IMR-90 (cell line): ENCODE measurements around the gene USP9X. TPM values are rescaled to one million over a fixed set of nuclear protein-coding genes. Genes with fewer than 3 reads are reported as not detected.

Experiments used
- ATAC-seq: fragments of 200-7000 bp; cut with Tn5 transposase; 2 replicates; pipeline ENCODE4 v1.9.1; 2020; ENCODE audit warnings: low read depth, mild to moderate bottlenecking, moderate library complexity
- BruUV-seq: library from RNA; stranded (reverse); fragments of 400-500 nt; replicated peaks from 2 replicates; lab custom pipeline; 2021; lab: Mats Ljungman, UMichigan
- CTCF ChIA-PET: fragments of 300-600 bp; formaldehyde crosslinking; extraction: SDS; loops from one replicate; lab custom pipeline; 2021; ENCODE audit warnings: antibody characterized with exemption; lab: Yijun Ruan, JAX
- POLR2A ChIA-PET: fragments of 300-600 bp; sonication (Branson Sonifier 250); formaldehyde crosslinking; loops from one replicate; lab custom pipeline; 2022; ENCODE audit warnings: antibody characterized with exemption; ENCODE audit not compliant: unreplicated experiment; lab: Charles Lee
- DNase-seq: peaks from one replicate; pipeline ENCODE4 v3.0.0; 2013
- H2AFZ ChIP-seq: replicated peaks from 2 replicates; pipeline ENCODE3; 2013; ENCODE audit warnings: low read length, mild to moderate bottlenecking; ENCODE audit not compliant: poor library complexity
- H2AK5ac ChIP-seq: 2 replicates; pipeline ENCODE4 v1.6.1; 2013; ENCODE audit warnings: low read depth, low read length, inconsistent platforms
- H2AK9ac ChIP-seq: replicated peaks from 2 replicates; pipeline ENCODE3; 2013; ENCODE audit warnings: mild to moderate bottlenecking, low read depth, low read length, moderate library complexity; ENCODE audit not compliant: poor library complexity
- H2BK120ac ChIP-seq: 2 replicates; pipeline ENCODE4 v1.6.1; 2013; ENCODE audit warnings: low read depth, low read length, inconsistent platforms
- H2BK15ac ChIP-seq: 3 replicates; pipeline ENCODE4 v1.6.1; 2013; ENCODE audit warnings: low read depth, low read length, inconsistent platforms
- H2BK20ac ChIP-seq: 2 replicates; pipeline ENCODE4 v1.6.1; 2013; ENCODE audit warnings: low read depth, mild to moderate bottlenecking, inconsistent platforms, low read length, moderate library complexity
- H2BK5ac ChIP-seq: 2 replicates; pipeline ENCODE4 v1.6.1; 2013; ENCODE audit warnings: mild to moderate bottlenecking, low read depth, low read length, inconsistent platforms; ENCODE audit not compliant: poor library complexity, severe bottlenecking
- H3K14ac ChIP-seq: replicated peaks from 2 replicates; pipeline ENCODE4 v1.6.1; 2013; ENCODE audit warnings: low read depth, low read length, inconsistent platforms
- H3K18ac ChIP-seq: 2 replicates; pipeline ENCODE4 v1.6.1; 2013; ENCODE audit warnings: low read depth, low read length, control low read depth
- H3K23ac ChIP-seq: 2 replicates; pipeline ENCODE4 v1.6.1; 2013; ENCODE audit warnings: low read depth, low read length, inconsistent platforms
- H3K27ac ChIP-seq: 2 replicates; pipeline ENCODE4 v1.5.1; 2013; ENCODE audit warnings: mild to moderate bottlenecking, control low read depth, low read length; ENCODE audit not compliant: insufficient read depth
- H3K27me3 ChIP-seq: 2 replicates; pipeline ENCODE4 v1.6.1; 2013; ENCODE audit warnings: low read length; ENCODE audit not compliant: control insufficient read depth, insufficient read depth
- H3K36me3 ChIP-seq: 2 replicates; pipeline ENCODE4 v1.6.1; 2013; ENCODE audit warnings: low read length, mixed read lengths; ENCODE audit not compliant: control insufficient read depth, insufficient read depth
- H3K4ac ChIP-seq: 2 replicates; pipeline ENCODE4 v1.6.1; 2013; ENCODE audit warnings: low read depth, low read length, inconsistent platforms
- H3K4me1 ChIP-seq: 2 replicates; pipeline ENCODE4 v1.6.1; 2013; ENCODE audit warnings: low read length, mixed read lengths; ENCODE audit not compliant: control insufficient read depth, insufficient read depth
- H3K4me2 ChIP-seq: 2 replicates; pipeline ENCODE4 v1.6.1; 2013; ENCODE audit warnings: low read depth, mild to moderate bottlenecking, control low read depth, low read length, moderate library complexity
- H3K4me3 ChIP-seq: 2 replicates; pipeline ENCODE4 v1.5.1; 2013; ENCODE audit warnings: low read depth, mild to moderate bottlenecking, control low read depth, low read length, moderate library complexity; ENCODE audit not compliant: insufficient read depth
- H3K56ac ChIP-seq: 2 replicates; pipeline ENCODE4 v1.6.1; 2013; ENCODE audit warnings: low read length, inconsistent platforms; ENCODE audit not compliant: insufficient read depth; ENCODE audit errors: extremely low read depth
- H3K79me1 ChIP-seq, 2 experiments: 2 replicates each; pipeline ENCODE4 v1.6.1; 2013; ENCODE audit warnings: low read length in 2 of 2, inconsistent platforms in 1 of 2, low read depth in 1 of 2
- H3K9ac ChIP-seq: 2 replicates; pipeline ENCODE4 v1.6.1; 2013; ENCODE audit warnings: low read depth, low read length, control low read depth
- H3K9me1 ChIP-seq: 2 replicates; pipeline ENCODE4 v1.6.1; 2013; ENCODE audit warnings: low read length, inconsistent platforms; ENCODE audit not compliant: insufficient read depth
- H3K9me3 ChIP-seq: 2 replicates; pipeline ENCODE4 v1.6.1; 2013; ENCODE audit warnings: low read length; ENCODE audit not compliant: control insufficient read depth, insufficient read depth
- H4K20me1 ChIP-seq: 2 replicates; pipeline ENCODE4 v1.6.1; 2013; ENCODE audit warnings: low read length, inconsistent platforms; ENCODE audit not compliant: insufficient read depth
- H4K5ac ChIP-seq: 2 replicates; pipeline ENCODE4 v1.6.1; 2013; ENCODE audit warnings: mild to moderate bottlenecking, low read depth, low read length, control low read depth
- H4K8ac ChIP-seq, 2 experiments: 2 replicates each; pipeline ENCODE4 v1.6.1; 2013; ENCODE audit warnings: low read depth in 2 of 2, low read length in 2 of 2, control low read depth in 1 of 2, inconsistent platforms in 1 of 2
- H4K91ac ChIP-seq: 2 replicates; pipeline ENCODE4 v1.6.1; 2013; ENCODE audit warnings: low read depth, low read length, inconsistent platforms; ENCODE audit not compliant: insufficient read depth
- BHLHE40 ChIP-seq: fragments of 150-350 bp; IDR thresholded peaks from 2 replicates; pipeline ENCODE4 v1.6.1; 2016; ENCODE audit warnings: mild to moderate bottlenecking, low read depth, low read length
- CEBPB ChIP-seq: IDR thresholded peaks from 2 replicates; pipeline ENCODE4 v1.6.1; 2012; ENCODE audit warnings: low read depth, low read length, improper control_type of control experiment
- CHD1 ChIP-seq: IDR thresholded peaks from 2 replicates; pipeline ENCODE4 v1.6.1; 2012; ENCODE audit warnings: low read depth, low read length, improper control_type of control experiment
- ELK1 ChIP-seq: fragments of 150-350 bp; IDR thresholded peaks from 2 replicates; pipeline ENCODE4 v1.6.1; 2016; ENCODE audit warnings: low read depth, mild to moderate bottlenecking, low read length, moderate library complexity, borderline replicate concordance
- FOS ChIP-seq: fragments of 150-350 bp; IDR thresholded peaks from 2 replicates; pipeline ENCODE4 v1.6.1; 2016; ENCODE audit warnings: low read depth, low read length
- MAFK ChIP-seq: IDR thresholded peaks from 2 replicates; pipeline ENCODE4 v1.6.1; 2012; ENCODE audit warnings: low read depth, low read length, improper control_type of control experiment
- MAZ ChIP-seq: IDR thresholded peaks from 2 replicates; pipeline ENCODE4 v1.6.1; 2012; ENCODE audit warnings: low read depth, mild to moderate bottlenecking, low read length, improper control_type of control experiment, moderate library complexity, borderline replicate concordance
- MXI1 ChIP-seq: IDR thresholded peaks from 2 replicates; pipeline ENCODE4 v1.6.1; 2012; ENCODE audit warnings: low read depth, mild to moderate bottlenecking, low read length, moderate library complexity, borderline replicate concordance
- NFE2L2 ChIP-seq: fragments of 150-350 bp; IDR thresholded peaks from 2 replicates; pipeline ENCODE4 v1.6.1; 2016; ENCODE audit warnings: low read depth, mild to moderate bottlenecking, low read length
- POLR2A ChIP-seq: IDR thresholded peaks from 2 replicates; pipeline ENCODE4 v1.6.1; 2012; ENCODE audit warnings: mild to moderate bottlenecking, low read depth, low read length
- RAD21 ChIP-seq: IDR thresholded peaks from 2 replicates; pipeline ENCODE4 v1.6.1; 2012; ENCODE audit warnings: low read length, improper control_type of control experiment
- RCOR1 ChIP-seq: IDR thresholded peaks from 2 replicates; pipeline ENCODE4 v1.6.1; 2012; ENCODE audit warnings: mild to moderate bottlenecking, low read length, improper control_type of control experiment; ENCODE audit not compliant: insufficient replicate concordance
- RFX5 ChIP-seq: IDR thresholded peaks from 2 replicates; pipeline ENCODE4 v1.8.0; 2012; ENCODE audit warnings: low read depth, mild to moderate bottlenecking, low read length, moderate library complexity
- SMC3 ChIP-seq: fragments of 150-350 bp; IDR thresholded peaks from 2 replicates; pipeline ENCODE4 v1.6.1; 2016; ENCODE audit warnings: low read depth, mild to moderate bottlenecking, antibody characterized with exemption, low read length, moderate library complexity
- WGBS, 2 experiments: methylation state at CpG; one replicate each; pipeline versions ENCODE4 v1.1.5 to v1.1.7; 2013; ENCODE audit warnings: missing lambda C conversion rate in 2 of 2; ENCODE audit not compliant: insufficient read length in 1 of 2; ENCODE audit errors: extremely low coverage in 2 of 2; 5-methylcytosine and 5-hydroxymethylcytosine counted together
- dilution Hi-C: fragments of 300-500 bp; cut with HindIII; formaldehyde crosslinking; loops from one replicate; pipeline ENCODE4 v1.14.3; 2018; ENCODE audit warnings: low sequenced_read_pairs; ENCODE audit not compliant: unreplicated experiment
- in situ Hi-C: fragments of 300-500 bp; cut with MboI; formaldehyde crosslinking; loops from 3 replicates; pipeline ENCODE4 v1.14.3; 2019; ENCODE audit warnings: low sequenced_read_pairs, inconsistent platforms, mixed read lengths
- intact Hi-C: fragments of 100-400 bp; cut with micrococcal nuclease; formaldehyde crosslinking; loops from 2 replicates; pipeline ENCODE4 v1.10.0; 2022
- polyA plus RNA-seq, 3 experiments: library from polyadenylated mRNA; depleted of rRNA; stranded (reverse); fragments of >200 nt; gene quantifications; 2 replicates each; pipeline ENCODE4 v1.2.3, GENCODE V29; 2012; ENCODE audit warnings: low replicate concordance in 1 of 3
- total RNA-seq: library from RNA; depleted of rRNA; stranded (reverse); fragments of >200 nt; gene quantifications from 2 replicates; pipeline ENCODE4 v1.2.3, GENCODE V29; 2012
- TF ChIP-seq, protein P1 (sequence below): conservative IDR thresholded peaks from 2 replicates; pipeline ENCODE4 v1.5.1; 2012; ENCODE audit warnings: mild to moderate bottlenecking, low read depth, low read length, improper control_type of control experiment
- TF ChIP-seq, protein P2 (sequence below): fragments of 150-350 bp; IDR thresholded peaks from 2 replicates; pipeline ENCODE4 v1.6.1; 2017; ENCODE audit warnings: mild to moderate bottlenecking, antibody characterized with exemption, low read length, low read depth

The USP9X gene
- total and polyA plus RNA-seq, 2 of the 4 experiments (the other 2 are of a cell fraction): 17.5 to 104 TPM

GRCh38 chrX:41122664-41123257, 37.5 kb downstream of the USP9X start:
- Histone ChIP-seq H4K20me1 (peaks cover 69% of the 10 kb centered on the region), H3K4me2 (no peak overlapping the region), H3K9me1 (peaks cover 2% of the 10 kb centered on the region; the same call in 1 of the 2 replicates), H3K56ac (no peak overlapping the region), H4K5ac (no peak overlapping the region), H3K4me1 (0 out of 2 replicates have a peak, but pooled peaks cover 2% of the 10 kb centered on the region), H3K14ac (no peak overlapping the region), H2AFZ (no peak overlapping the region), H3K36me3 (peaks cover 4% of the 10 kb centered on the region), H3K18ac (no peak overlapping the region), H3K9me3 (no peaks in the 10 kb centered on the region), H2BK20ac (no peak overlapping the region), H3K79me1 (peaks cover 3 to 8% of the 10 kb centered on the region in 2 experiments; a peak in 1 of 4 replicates), H2BK120ac (no peak overlapping the region), H2BK5ac (no peak overlapping the region), H2AK9ac (no peak overlapping the region), H3K4me3 (no peak overlapping the region), H2BK15ac (no peak overlapping the region), H3K27ac (no peak overlapping the region), H4K8ac (no peak overlapping the region), H3K23ac (no peak overlapping the region), H3K4ac (no peak overlapping the region), H4K91ac (no peak overlapping the region), H3K9ac (no peak overlapping the region), H3K27me3 (no peaks in the 10 kb centered on the region; the same call in 1 of the 2 replicates), H2AK5ac (no peak overlapping the region)
- no peak for TF ChIP-seq POLR2A
- TF ChIP-seq RAD21: no peak
- TF ChIP-seq, protein P1, sequence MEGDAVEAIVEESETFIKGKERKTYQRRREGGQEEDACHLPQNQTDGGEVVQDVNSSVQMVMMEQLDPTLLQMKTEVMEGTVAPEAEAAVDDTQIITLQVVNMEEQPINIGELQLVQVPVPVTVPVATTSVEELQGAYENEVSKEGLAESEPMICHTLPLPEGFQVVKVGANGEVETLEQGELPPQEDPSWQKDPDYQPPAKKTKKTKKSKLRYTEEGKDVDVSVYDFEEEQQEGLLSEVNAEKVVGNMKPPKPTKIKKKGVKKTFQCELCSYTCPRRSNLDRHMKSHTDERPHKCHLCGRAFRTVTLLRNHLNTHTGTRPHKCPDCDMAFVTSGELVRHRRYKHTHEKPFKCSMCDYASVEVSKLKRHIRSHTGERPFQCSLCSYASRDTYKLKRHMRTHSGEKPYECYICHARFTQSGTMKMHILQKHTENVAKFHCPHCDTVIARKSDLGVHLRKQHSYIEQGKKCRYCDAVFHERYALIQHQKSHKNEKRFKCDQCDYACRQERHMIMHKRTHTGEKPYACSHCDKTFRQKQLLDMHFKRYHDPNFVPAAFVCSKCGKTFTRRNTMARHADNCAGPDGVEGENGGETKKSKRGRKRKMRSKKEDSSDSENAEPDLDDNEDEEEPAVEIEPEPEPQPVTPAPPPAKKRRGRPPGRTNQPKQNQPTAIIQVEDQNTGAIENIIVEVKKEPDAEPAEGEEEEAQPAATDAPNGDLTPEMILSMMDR: no peak
- TF ChIP-seq BHLHE40: no peak
- TF ChIP-seq RFX5: no peak
- no peak for TF ChIP-seq SMC3
- TF ChIP-seq ELK1: no peak
- TF ChIP-seq, protein P2, sequence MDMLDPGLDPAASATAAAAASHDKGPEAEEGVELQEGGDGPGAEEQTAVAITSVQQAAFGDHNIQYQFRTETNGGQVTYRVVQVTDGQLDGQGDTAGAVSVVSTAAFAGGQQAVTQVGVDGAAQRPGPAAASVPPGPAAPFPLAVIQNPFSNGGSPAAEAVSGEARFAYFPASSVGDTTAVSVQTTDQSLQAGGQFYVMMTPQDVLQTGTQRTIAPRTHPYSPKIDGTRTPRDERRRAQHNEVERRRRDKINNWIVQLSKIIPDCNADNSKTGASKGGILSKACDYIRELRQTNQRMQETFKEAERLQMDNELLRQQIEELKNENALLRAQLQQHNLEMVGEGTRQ: no peak
- TF ChIP-seq MAFK: no peak
- TF ChIP-seq NFE2L2: no peak
- no peak for TF ChIP-seq CHD1
- no peak for TF ChIP-seq MAZ
- TF ChIP-seq MXI1: no peak
- no peak for TF ChIP-seq CEBPB
- TF ChIP-seq FOS: no peak
- no peak for TF ChIP-seq RCOR1
- no CpG with 5 or more reads among the region's 7 CpGs for WGBS, 2 experiments
- no TSS peak for BruUV-seq
- CTCF ChIA-PET: interaction anchor here (1.2 kb wide), 1 partner anchor 43 kb away, joined by 3 read pairs; no protein-coding TSS in a partner anchor
- in situ Hi-C loops: no loop called here
- dilution Hi-C loops: no loop called here
- ATAC-seq: no peak
- POLR2A ChIA-PET: no interaction called here
- intact Hi-C loops: no loop called here
- no peak for DNase-seq
